ENCODE results near the gene SLC29A1.

SLC29A1 gene

DNA sequence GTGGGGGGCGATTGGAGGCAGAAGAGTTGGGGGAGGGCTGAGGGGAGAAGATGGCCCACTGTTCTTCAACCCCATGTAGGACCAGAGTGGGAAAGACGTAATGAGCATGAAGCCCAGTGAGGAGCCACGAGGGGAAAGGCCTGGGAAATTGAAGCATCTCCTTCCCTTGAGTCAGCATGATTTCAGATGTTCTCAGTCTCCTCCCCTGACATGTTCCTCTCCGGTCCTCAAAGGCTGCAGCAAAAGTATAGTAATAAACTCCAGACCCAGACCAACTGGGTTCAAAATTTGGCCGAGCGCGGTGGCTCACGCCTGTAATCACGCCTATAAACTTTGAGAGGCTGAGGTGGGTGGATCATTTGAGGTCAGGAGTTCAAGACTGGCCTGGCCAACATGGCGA lies 43.9 kb downstream of the SLC29A1 start:
- H3K4me3 ChIP-seq (replicated peaks; ENCODE audit: insufficient read depth, low read length), result no peak overlapping the region
- TF ChIP-seq, protein P1, sequence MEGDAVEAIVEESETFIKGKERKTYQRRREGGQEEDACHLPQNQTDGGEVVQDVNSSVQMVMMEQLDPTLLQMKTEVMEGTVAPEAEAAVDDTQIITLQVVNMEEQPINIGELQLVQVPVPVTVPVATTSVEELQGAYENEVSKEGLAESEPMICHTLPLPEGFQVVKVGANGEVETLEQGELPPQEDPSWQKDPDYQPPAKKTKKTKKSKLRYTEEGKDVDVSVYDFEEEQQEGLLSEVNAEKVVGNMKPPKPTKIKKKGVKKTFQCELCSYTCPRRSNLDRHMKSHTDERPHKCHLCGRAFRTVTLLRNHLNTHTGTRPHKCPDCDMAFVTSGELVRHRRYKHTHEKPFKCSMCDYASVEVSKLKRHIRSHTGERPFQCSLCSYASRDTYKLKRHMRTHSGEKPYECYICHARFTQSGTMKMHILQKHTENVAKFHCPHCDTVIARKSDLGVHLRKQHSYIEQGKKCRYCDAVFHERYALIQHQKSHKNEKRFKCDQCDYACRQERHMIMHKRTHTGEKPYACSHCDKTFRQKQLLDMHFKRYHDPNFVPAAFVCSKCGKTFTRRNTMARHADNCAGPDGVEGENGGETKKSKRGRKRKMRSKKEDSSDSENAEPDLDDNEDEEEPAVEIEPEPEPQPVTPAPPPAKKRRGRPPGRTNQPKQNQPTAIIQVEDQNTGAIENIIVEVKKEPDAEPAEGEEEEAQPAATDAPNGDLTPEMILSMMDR (IDR thresholded peaks at IDR 0.05; ENCODE audit: insufficient read depth, low read length), result no peak
- TF ChIP-seq GABPA (IDR thresholded peaks at IDR 0.05; ENCODE audit: low read depth), result no peak
- TF ChIP-seq, protein P2, sequence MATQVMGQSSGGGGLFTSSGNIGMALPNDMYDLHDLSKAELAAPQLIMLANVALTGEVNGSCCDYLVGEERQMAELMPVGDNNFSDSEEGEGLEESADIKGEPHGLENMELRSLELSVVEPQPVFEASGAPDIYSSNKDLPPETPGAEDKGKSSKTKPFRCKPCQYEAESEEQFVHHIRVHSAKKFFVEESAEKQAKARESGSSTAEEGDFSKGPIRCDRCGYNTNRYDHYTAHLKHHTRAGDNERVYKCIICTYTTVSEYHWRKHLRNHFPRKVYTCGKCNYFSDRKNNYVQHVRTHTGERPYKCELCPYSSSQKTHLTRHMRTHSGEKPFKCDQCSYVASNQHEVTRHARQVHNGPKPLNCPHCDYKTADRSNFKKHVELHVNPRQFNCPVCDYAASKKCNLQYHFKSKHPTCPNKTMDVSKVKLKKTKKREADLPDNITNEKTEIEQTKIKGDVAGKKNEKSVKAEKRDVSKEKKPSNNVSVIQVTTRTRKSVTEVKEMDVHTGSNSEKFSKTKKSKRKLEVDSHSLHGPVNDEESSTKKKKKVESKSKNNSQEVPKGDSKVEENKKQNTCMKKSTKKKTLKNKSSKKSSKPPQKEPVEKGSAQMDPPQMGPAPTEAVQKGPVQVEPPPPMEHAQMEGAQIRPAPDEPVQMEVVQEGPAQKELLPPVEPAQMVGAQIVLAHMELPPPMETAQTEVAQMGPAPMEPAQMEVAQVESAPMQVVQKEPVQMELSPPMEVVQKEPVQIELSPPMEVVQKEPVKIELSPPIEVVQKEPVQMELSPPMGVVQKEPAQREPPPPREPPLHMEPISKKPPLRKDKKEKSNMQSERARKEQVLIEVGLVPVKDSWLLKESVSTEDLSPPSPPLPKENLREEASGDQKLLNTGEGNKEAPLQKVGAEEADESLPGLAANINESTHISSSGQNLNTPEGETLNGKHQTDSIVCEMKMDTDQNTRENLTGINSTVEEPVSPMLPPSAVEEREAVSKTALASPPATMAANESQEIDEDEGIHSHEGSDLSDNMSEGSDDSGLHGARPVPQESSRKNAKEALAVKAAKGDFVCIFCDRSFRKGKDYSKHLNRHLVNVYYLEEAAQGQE (IDR thresholded peaks at IDR 0.05; ENCODE audit: insufficient replicate concordance, low read depth), result no peak
- TF ChIP-seq POLR2AphosphoS5 (IDR thresholded peaks at IDR 0.05; ENCODE audit: low read depth), result no peak
- no peak for DNase-seq (ENCODE audit: low read depth in 1 of 2, low spot score in 1 of 2)
- H3K27me3 ChIP-seq (ENCODE audit: insufficient read depth, poor library complexity, severe bottlenecking), result peaks cover 20% of the 10 kb centered on the region
- no peak overlapping the region for H3K27ac ChIP-seq (replicated peaks)

DNA sequence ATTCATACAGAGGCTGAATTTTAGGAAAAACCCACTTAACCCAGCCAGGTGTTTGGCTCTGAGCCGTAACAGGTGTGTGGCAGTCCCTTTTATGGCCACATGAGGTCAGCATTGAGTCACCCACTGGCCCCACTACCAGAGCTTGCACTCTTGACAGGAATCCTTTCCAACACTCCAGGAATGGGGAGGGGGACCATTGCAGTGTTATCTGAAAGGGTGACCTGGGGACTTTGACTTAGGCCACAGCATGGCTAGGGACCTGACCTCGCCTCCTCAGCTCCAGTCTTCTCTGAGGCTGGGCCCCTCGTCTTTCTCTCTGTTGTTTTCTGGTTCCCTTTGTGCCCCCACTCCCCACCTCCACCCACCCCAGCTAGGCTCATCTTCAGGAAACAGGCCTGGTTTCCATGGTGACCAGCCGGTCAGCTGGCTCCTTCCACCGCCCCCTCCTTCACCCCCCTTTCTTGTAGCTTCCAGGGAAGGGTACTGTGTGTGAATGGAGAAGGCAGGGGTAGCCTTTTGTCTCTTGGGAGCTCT lies 44.8 kb downstream of the SLC29A1 start:
- TF ChIP-seq SPI1 (IDR thresholded peaks at IDR 0.05; ENCODE audit: borderline replicate concordance, low read depth), result no peak
- TF ChIP-seq, protein P1 (IDR thresholded peaks at IDR 0.05; ENCODE audit: insufficient read depth, low read length), result peak; percentile 88
- no peak overlapping the region for H3K4me3 ChIP-seq (replicated peaks; ENCODE audit: insufficient read depth, low read length)
- no peak overlapping the region for H3K27ac ChIP-seq (replicated peaks)
- peaks cover 27% of the 10 kb centered on the region for H3K27me3 ChIP-seq (ENCODE audit: insufficient read depth, poor library complexity, severe bottlenecking)
- DNase-seq (ENCODE audit: low read depth in 1 of 2, low spot score in 1 of 2), result no peak

DNA sequence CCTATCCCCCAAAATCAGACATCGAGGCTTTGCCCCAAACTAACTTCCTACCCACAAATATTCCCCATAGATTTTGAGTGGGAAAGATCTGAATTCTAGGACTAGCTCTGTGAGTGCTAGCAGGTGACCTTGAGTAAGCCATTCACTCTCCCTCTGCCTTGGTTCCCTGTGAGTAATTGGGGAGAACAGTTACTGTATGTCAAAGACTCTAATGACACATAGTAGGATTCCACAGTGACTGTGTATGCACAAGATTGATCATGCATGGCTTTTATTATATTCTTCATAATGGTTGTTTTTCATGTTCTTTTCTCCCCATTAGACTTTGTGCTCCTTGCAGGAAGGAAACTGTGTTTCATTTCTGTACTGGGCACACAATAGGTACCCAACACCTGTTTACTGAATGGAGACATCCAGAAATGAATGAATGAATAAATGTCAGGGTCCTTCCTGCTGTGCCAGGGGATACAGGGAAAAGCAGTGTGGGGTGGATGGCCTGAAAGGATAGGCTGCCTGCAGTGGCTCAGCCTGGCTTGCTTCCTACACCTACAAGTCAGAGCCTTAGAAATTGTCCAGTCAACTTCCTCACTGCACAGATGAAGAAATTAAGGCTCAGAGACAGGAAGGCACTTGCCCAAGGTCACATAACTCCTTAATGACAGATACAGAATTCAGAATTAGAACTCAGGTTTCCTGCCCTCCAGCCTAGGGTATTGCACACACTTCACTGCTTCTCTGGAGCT lies 46.0 kb downstream of the SLC29A1 start:
- TF ChIP-seq GABPA (IDR thresholded peaks at IDR 0.05; ENCODE audit: low read depth) (no peak), SPI1 (IDR thresholded peaks at IDR 0.05; ENCODE audit: borderline replicate concordance, low read depth) (peak; percentile 45; the same call in 1 of the 2 replicates)
- no peak overlapping the region for H3K4me3 ChIP-seq (replicated peaks; ENCODE audit: insufficient read depth, low read length)
- no peak overlapping the region for H3K27ac ChIP-seq (replicated peaks)
- no peak for DNase-seq (ENCODE audit: low read depth in 1 of 2, low spot score in 1 of 2)
- peaks cover 34% of the 10 kb centered on the region for H3K27me3 ChIP-seq (ENCODE audit: insufficient read depth, poor library complexity, severe bottlenecking)

DNA sequence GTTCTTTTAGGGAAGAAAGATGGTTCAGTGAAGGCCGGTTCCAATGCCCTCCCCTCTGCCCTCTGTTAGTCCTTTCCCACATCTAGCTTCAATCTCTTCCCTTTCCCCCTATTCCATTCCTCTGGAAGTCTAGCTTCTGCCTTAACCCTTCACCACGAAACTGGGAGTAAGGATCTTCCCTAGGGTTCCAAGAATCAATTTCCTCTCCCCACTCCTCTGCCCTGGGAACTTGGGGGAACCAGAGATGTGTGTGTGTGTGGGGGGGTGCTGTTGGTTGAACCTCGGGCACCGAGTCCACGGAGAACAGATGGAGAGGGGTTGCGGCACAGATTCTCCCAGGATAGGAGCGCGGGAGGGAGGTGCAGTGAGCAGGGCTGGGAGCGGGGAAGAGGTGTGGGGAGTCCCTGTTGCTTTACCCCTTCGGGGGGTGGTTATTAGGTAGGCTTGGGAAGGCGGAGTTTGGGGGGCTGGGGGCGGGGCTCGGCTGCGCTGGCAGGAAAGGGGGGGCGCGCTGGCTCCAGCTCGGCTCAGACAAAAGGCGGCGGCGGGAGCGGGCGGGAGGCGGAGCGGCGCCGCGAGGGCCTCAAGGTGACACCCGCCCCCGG lies 46.6 kb downstream of the SLC29A1 start, which contains the start of gene TMEM151B:
Gene TMEM151B, plus strand, starts transcription at position 530 of the 605 bp plus-strand sequence. CDS start 293 bp downstream, outside the sequence.
- Histone ChIP-seq H3K27ac (replicated peaks) (no peak within 1 kb of the TSS), H3K27me3 (ENCODE audit: insufficient read depth, poor library complexity, severe bottlenecking) (peaks cover 39% of the 10 kb centered on the region), H3K4me3 (replicated peaks; ENCODE audit: insufficient read depth, low read length) (no peak within 1 kb of the TSS; the same call in 1 of the 2 replicates)
- DNase-seq (ENCODE audit: low read depth in 1 of 2, low spot score in 1 of 2), result no peak
- TF ChIP-seq POLR2AphosphoS5 (IDR thresholded peaks at IDR 0.05; ENCODE audit: low read depth) (no peak), SPI1 (IDR thresholded peaks at IDR 0.05; ENCODE audit: borderline replicate concordance, low read depth) (no peak), GABPA (IDR thresholded peaks at IDR 0.05; ENCODE audit: low read depth) (no peak)
- TF ChIP-seq, protein P2 (IDR thresholded peaks at IDR 0.05; ENCODE audit: insufficient replicate concordance, low read depth), result no peak
- TF ChIP-seq, protein P1 (IDR thresholded peaks at IDR 0.05; ENCODE audit: insufficient read depth, low read length), result no peak

Data from HL-60 (cell line).